ENCODE results near the gene NBPF9.
"Not testable (repeated sequence)": the region's sequence is repeated elsewhere in the genome, so short reads cannot be mapped to it uniquely, and the experiment has no call there.

Gene NBPF9, protein sequence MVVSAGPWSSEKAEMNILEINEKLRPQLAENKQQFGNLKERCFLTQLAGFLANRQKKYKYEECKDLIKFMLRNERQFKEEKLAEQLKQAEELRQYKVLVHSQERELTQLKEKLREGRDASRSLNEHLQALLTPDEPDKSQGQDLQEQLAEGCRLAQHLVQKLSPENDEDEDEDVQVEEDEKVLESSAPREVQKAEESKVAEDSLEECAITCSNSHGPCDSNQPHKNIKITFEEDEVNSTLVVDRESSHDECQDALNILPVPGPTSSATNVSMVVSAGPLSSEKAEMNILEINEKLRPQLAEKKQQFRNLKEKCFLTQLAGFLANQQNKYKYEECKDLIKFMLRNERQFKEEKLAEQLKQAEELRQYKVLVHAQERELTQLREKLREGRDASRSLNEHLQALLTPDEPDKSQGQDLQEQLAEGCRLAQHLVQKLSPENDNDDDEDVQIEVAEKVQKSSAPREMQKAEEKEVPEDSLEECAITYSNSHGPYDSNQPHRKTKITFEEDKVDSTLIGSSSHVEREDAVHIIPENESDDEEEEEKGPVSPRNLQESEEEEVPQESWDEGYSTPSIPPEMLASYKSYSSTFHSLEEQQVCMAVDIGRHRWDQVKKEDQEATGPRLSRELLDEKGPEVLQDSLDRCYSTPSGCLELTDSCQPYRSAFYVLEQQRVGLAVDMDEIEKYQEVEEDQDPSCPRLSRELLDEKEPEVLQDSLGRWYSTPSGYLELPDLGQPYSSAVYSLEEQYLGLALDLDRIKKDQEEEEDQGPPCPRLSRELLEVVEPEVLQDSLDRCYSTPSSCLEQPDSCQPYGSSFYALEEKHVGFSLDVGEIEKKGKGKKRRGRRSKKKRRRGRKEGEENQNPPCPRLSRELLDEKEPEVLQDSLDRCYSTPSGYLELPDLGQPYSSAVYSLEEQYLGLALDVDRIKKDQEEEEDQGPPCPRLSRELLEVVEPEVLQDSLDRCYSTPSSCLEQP (N-terminal part only)

GRCh38 chr1:149103109-149104081 is at the start of gene NBPF9:
Gene NBPF9, minus strand, starts transcription at chr1:149103551. Its CDS starts 21,412 bp downstream, at chr1:149082139.
- peak within 1 kb of the TSS; percentile 46; the same call in 1 of the 2 replicates for H3K27ac ChIP-seq

- H3K27ac ChIP-seq = not testable (repeated sequence)
Measured at GRCh38 chr1:149149909-149150308, 46.6 kb upstream of the NBPF9 start.

DNA sequence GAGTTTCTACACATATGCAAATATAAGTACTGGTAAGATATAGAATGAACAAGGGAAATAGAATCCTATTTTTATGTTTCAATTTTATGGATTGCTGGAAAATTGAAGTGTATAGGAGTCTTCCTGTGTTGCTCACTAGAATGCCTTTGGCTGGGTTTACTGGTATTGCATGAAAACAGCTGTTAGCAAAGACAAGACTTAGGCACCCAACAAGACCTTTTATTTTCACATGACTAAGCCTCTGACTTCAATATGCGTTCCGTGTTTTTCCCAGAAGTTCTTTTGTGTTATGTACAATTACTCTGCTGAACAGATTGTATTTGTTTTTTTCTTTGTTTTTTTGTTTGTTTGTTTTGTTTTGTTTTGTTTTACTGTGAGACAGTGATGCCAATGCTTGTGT is 34.2 kb upstream of the NBPF9 start:
- H3K27ac ChIP-seq = not testable (repeated sequence)

- H3K27ac ChIP-seq = not testable (repeated sequence)
Measured at GRCh38 chr1:149130938-149131337, 27.6 kb upstream of the NBPF9 start.

DNA sequence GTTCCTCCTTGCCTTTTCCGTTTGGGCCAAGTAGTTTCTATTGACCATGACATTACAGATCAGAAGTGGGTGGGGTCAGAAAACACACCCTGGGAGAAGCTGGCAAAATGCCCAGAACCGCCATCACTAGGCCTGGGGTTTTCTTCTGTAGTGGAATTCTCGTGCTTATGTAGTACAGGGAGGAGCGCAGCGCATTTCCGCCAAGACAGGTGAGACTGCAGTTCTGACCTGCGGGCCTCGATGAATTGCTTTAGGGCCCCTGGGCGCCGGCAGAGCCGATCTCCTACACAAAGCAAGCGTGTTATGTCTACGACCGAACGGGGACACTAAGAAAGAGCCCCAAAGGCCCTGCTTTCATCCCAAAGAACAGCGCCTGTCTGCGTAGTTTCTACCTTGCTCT is 25.9 kb upstream of the NBPF9 start:
- H3K27ac ChIP-seq = not testable (repeated sequence)

GRCh38 chr1:149126555-149127145 is 23.3 kb upstream of the NBPF9 start:
- H3K27ac ChIP-seq = not testable (repeated sequence)

GRCh38 chr1:149123948-149124926 is 20.9 kb upstream of the NBPF9 start:
- not testable (repeated sequence) for H3K27ac ChIP-seq
- peak; percentile 30 for TF ChIP-seq CTCF (IDR thresholded peaks at IDR 0.05)

DNA sequence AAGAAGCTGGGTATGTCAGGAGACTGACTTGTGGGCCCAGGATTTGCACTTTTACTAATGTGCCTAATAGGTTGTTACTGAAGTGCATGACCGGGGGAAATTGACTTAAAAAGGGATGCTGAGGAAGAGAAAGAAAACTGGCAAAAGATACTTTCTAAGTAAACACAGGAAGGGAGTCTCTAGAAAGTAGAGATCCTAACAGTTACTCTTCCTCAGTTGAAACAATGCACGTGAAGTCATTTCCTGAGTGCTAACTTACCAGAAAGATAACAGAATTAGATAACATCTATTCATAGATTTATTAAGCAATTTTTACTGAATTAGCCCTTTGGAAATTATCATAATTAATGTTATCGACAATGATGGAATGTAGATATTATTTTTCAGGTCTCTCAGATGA is 9.5 kb upstream of the NBPF9 start:
- H3K27ac ChIP-seq = not testable (repeated sequence)

DNA sequence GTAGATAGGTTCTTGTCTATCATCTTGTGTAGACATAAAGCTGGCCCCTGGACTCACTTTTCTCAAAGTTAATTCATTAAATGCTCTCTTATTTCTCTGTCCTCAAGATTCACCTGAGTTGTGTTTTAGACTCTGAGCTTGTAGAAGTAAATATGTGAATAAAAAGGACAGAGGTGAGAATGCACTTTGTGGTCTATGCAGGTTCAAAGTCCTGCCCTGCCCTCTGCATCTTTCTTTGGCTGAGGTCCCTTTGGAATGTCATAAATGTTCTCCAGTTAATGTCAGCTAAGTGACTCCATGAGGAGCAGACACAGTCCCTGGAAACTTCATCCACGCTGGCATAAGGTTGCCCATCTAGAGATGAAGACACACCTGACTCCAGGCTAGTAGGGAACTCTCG is 7.0 kb upstream of the NBPF9 start:
- H3K27ac ChIP-seq = not testable (repeated sequence)

- not testable (repeated sequence) for H3K27ac ChIP-seq
Measured at GRCh38 chr1:149102574-149102973, 777 bp downstream of the NBPF9 start.

- H3K27ac ChIP-seq = not testable (repeated sequence)
Measured at GRCh38 chr1:149098276-149098675, 5.1 kb downstream of the NBPF9 start.

DNA sequence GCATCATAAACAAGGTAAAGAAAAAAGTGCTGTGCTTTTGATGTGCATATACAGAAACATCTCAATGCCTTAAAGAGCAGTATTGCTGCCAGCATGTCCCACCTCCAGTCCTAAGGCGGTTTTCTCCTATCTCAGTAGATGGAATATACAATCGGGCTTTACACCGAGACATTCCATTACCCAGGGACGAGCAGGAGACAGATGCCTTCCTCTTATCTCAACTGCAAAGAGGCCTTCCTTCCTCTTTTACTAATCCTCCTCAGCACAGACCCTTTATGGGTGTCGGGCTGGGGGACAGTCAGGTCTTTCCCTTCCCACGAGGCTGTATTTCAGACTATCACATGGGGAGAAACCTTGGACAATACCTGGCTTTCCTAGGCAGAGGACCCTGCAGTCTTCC is 10.2 kb downstream of the NBPF9 start:
- H3K27ac ChIP-seq = not testable (repeated sequence)
